Measurements from ENCODE around the gene A3GALT2.

The A3GALT2 gene

GRCh38 chr1:33360367-33360766 is 39.5 kb upstream of the A3GALT2 start:
- H3K4me3 ChIP-seq (ENCODE audit: low read depth, low read length) = no peak overlapping the region
- DNase-seq (ENCODE audit: low read depth) = no peak
- no peak for TF ChIP-seq CTCF (IDR thresholded peaks at IDR 0.05; ENCODE audit: control insufficient read depth, extremely low read depth, insufficient read depth)

GRCh38 chr1:33359931-33360330 is 39.0 kb upstream of the A3GALT2 start:
- H3K4me3 ChIP-seq (ENCODE audit: low read depth, low read length) = no peak overlapping the region
- TF ChIP-seq CTCF (IDR thresholded peaks at IDR 0.05; ENCODE audit: control insufficient read depth, extremely low read depth, insufficient read depth) = no peak
- DNase-seq (ENCODE audit: low read depth) = no peak

GRCh38 chr1:33358795-33359503 is 38.1 kb upstream of the A3GALT2 start:
- TF ChIP-seq CTCF (IDR thresholded peaks at IDR 0.05; ENCODE audit: control insufficient read depth, extremely low read depth, insufficient read depth) = no peak
- DNase-seq (ENCODE audit: low read depth) = no peak
- H3K4me3 ChIP-seq (ENCODE audit: low read depth, low read length) = no peak overlapping the region

GRCh38 chr1:33358114-33358794 is 37.4 kb upstream of the A3GALT2 start:
- H3K4me3 ChIP-seq (ENCODE audit: low read depth, low read length) = no peak overlapping the region
- DNase-seq (ENCODE audit: low read depth) = no peak
- TF ChIP-seq CTCF (IDR thresholded peaks at IDR 0.05; ENCODE audit: control insufficient read depth, extremely low read depth, insufficient read depth) = no peak

- TF ChIP-seq CTCF (IDR thresholded peaks at IDR 0.05; ENCODE audit: control insufficient read depth, extremely low read depth, insufficient read depth) = no peak
- no peak overlapping the region for H3K4me3 ChIP-seq (ENCODE audit: low read depth, low read length)
- DNase-seq (ENCODE audit: low read depth) = no peak
Measured at GRCh38 chr1:33357099-33357498, 36.2 kb upstream of the A3GALT2 start.

- no peak for DNase-seq (ENCODE audit: low read depth)
- H3K4me3 ChIP-seq (ENCODE audit: low read depth, low read length) = no peak overlapping the region
- no peak for TF ChIP-seq CTCF (IDR thresholded peaks at IDR 0.05; ENCODE audit: control insufficient read depth, extremely low read depth, insufficient read depth)
Measured at GRCh38 chr1:33354707-33355316, 33.9 kb upstream of the A3GALT2 start.

Data from LNCaP clone FGC (cell line).